Neural crest cell (in vitro differentiated cells): ENCODE measurements around the gene HMCN2. TPM values are rescaled to one million over a fixed set of nuclear protein-coding genes. Genes with fewer than 3 reads are reported as not detected.

Experiments used
- DNase-seq: peaks from one replicate; pipeline ENCODE4 v3.0.0; 2021; ENCODE audit warnings: low read depth, mixed read lengths, low spot score
- H3K27ac Mint-ChIP-seq: one replicate; pipeline ENCODE4 v1.8.0; 2021; ENCODE audit warnings: mild to moderate bottlenecking, mixed read lengths; ENCODE audit not compliant: unreplicated experiment
- H3K27me3 Mint-ChIP-seq: 2 replicates; pipeline ENCODE4 v1.8.0; 2021; ENCODE audit warnings: low read depth, mild to moderate bottlenecking, mixed read lengths
- H3K36me3 Mint-ChIP-seq: 2 replicates; pipeline ENCODE4 v1.8.0; 2021; ENCODE audit warnings: low read depth, mild to moderate bottlenecking, mixed read lengths
- H3K4me1 Mint-ChIP-seq: 2 replicates; pipeline ENCODE4 v1.8.0; 2021; ENCODE audit warnings: mixed read lengths
- H3K4me3 Mint-ChIP-seq: one replicate; pipeline ENCODE4 v1.8.0; 2021; ENCODE audit warnings: mild to moderate bottlenecking, mixed read lengths
- H3K9me3 Mint-ChIP-seq: 2 replicates; pipeline ENCODE4 v1.8.0; 2021; ENCODE audit warnings: mixed read lengths
- total RNA-seq: library from RNA; stranded (reverse); gene quantifications from 2 replicates; pipeline ENCODE4 v1.2.1, GENCODE V29; 2021
- TF ChIP-seq, protein P1 (sequence below): fragments of 200-600 bp; sonication (generic); conservative IDR thresholded peaks from 2 replicates; pipeline ENCODE4 v1.5.0; 2021; ENCODE audit warnings: antibody characterized with exemption, mild to moderate bottlenecking

The HMCN2 gene
- total RNA-seq, 1 donor from 2014 or later, result not detected

DNA sequence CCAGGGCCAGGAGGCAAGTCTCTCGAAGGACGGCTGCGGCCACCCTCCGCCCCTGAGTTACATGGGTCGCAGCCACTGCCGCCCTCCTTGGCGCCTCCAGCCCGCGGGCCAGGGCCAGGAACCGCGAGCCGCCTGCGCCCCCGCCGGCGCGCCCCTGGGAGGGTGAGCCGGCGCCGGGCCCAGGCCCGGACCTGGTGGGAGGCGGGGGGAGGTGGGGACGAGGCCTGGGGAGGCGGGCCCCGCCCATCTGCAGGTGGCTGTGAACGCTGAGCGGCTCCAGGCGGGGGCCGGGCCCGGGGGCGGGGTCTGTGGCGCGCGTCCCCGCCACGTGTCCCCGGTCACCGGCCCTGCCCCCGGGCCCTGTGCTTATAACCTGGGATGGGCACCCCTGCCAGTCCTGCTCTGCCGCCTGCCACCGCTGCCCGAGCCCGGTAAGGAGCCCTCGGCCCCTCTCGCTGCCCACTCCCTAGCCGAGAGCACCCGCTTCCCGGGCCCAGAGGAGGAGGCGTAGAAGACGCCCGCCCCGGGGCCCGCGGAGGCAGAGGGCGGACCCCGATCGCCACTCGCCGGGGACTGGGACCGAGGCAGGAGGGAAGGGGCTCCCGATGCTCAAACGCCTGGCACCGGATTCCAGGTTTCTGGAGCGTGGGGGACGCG, 179.1 kb downstream of the HMCN2 start, which contains the start of gene ASS1:
ASS1 (plus strand) TSS at position 397 of the 657 bp plus-strand sequence. CDS start 7,268 bp downstream, outside the sequence.
- H3K27ac Mint-ChIP-seq, result no peak within 1 kb of the TSS
- H3K4me3 Mint-ChIP-seq, result peak within 1 kb of the TSS; percentile 79
- peaks cover 10% of the 10 kb centered on the region for H3K9me3 Mint-ChIP-seq
- H3K36me3 Mint-ChIP-seq, result no peaks in the 10 kb centered on the region
- peaks cover 44% of the 10 kb centered on the region for H3K27me3 Mint-ChIP-seq
- no peak for DNase-seq
- peaks cover 27% of the 10 kb centered on the region for H3K4me1 Mint-ChIP-seq
- TF ChIP-seq, protein P1, sequence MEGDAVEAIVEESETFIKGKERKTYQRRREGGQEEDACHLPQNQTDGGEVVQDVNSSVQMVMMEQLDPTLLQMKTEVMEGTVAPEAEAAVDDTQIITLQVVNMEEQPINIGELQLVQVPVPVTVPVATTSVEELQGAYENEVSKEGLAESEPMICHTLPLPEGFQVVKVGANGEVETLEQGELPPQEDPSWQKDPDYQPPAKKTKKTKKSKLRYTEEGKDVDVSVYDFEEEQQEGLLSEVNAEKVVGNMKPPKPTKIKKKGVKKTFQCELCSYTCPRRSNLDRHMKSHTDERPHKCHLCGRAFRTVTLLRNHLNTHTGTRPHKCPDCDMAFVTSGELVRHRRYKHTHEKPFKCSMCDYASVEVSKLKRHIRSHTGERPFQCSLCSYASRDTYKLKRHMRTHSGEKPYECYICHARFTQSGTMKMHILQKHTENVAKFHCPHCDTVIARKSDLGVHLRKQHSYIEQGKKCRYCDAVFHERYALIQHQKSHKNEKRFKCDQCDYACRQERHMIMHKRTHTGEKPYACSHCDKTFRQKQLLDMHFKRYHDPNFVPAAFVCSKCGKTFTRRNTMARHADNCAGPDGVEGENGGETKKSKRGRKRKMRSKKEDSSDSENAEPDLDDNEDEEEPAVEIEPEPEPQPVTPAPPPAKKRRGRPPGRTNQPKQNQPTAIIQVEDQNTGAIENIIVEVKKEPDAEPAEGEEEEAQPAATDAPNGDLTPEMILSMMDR, result no peak

DNA sequence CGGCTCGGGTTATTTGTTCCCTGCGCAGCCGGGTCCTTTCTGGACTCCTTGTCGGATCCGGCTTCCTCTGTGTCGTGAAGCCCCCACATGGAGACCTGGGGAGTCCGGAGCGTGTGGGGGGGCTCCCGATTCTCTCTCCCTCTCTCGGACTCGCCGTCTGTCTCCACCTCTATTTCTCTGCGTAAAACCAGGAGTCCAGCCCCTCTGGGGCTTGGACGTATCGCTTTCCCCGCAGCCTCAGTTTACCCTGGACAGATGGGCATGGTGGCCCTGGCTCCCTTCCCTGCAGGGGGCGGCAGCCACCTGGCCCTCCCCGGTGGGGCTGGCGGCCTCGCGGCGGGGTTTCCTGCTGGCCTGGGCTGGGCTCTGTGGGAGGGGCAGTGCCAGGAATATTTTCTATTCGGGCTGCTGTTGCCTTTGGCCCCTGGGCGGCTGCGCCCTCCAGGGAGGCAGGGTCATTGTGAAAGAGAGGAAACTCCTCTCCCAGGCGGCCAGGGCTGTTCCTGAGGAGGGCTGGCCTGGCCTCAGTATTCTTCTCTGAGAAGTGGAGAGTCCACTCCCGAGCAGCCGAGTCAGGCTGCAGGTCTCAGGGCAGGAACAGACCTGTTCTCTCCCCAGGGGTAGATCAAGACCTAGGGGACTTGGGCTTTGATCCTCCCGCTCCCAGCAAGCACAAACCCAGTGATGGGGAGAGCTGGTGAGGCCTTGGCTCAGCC, 179.9 kb downstream of the HMCN2 start:
- TF ChIP-seq, protein P1, result no peak

GRCh38 chr9:130446101-130446861, 180.7 kb downstream of the HMCN2 start:
- H3K4me1 Mint-ChIP-seq, result peaks cover 27% of the 10 kb centered on the region
- TF ChIP-seq, protein P1, result no peak

More for the DNA sequence above, 179.9 kb downstream of the HMCN2 start:
- DNase-seq, result no peak
- Mint-ChIP-seq H3K27me3 (peaks cover 44% of the 10 kb centered on the region), H3K4me3 (peak overlapping the region; percentile 79), H3K27ac (no peak overlapping the region), H3K36me3 (no peaks in the 10 kb centered on the region), H3K9me3 (peaks cover 10% of the 10 kb centered on the region), H3K4me1 (peaks cover 27% of the 10 kb centered on the region)

DNA sequence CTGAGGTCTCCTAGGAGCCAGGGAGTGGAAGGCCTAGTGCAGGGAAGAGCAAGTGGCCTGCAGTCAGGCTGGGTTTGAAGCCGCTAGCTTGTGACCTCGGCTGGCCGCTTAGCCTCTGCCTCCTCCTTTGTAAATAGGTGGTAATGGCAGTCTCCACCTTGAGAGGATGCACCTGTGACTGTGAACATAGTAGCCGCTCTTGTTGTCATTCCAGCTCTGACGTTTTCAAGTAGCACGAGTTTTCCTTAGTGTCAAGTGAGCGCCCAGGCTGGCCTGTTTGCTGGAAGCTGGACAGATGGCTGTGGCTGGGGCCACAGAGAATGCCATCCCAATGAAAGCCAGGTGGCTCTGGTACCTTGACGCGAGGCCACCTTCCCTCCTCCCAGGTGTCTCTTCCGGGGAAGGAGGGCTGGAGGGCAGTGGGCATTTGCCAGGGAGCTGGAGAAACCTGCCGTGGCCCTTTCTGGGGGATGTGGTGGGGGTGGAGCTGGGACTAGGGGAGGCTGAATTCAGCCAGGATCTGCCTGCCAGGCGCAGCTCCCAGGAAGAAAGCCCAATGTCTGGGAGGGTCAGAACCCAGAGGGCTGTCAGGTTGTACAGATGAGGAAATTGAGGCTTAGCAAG, 181.7 kb downstream of the HMCN2 start:
- Mint-ChIP-seq H3K4me1 (peaks cover 27% of the 10 kb centered on the region), H3K27me3 (peaks cover 44% of the 10 kb centered on the region), H3K4me3 (peak overlapping the region; percentile 38), H3K27ac (no peak overlapping the region), H3K36me3 (no peaks in the 10 kb centered on the region), H3K9me3 (no peaks in the 10 kb centered on the region)
- TF ChIP-seq, protein P1, result no peak
- no peak for DNase-seq

More at GRCh38 chr9:130446101-130446861, 180.7 kb downstream of the HMCN2 start:
- DNase-seq, result no peak
- Mint-ChIP-seq H3K9me3 (peaks cover 8% of the 10 kb centered on the region), H3K36me3 (no peaks in the 10 kb centered on the region), H3K27ac (peak overlapping the region; percentile 87), H3K4me3 (peak overlapping the region; percentile 79), H3K27me3 (peaks cover 44% of the 10 kb centered on the region)

DNA sequence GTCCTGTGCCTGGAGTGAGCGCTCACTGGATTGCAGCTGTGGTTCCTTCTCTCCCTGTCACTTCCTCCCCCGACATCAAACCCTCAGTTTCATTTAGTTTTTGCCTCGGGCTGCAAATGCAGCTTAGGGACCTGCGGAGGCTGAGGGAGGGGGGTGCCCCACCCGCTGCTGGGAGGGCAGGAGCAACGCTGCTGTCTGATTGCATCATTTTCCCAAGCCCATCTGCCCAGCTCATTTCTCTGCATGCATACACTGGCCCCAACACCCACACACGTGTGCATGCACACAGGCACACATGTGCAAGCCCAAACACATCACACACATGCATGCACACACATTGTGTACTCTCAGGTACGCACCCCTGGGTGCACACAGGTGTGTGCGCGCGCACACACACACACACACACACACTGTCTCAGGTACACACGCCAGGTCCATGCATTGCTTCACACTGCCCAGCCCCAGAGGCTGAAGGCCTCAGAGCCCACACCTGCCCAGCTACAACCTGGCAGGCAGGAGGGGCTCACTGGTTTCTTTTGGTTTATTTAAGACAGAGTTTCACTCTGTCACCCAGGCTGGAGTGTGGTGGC, 182.6 kb downstream of the HMCN2 start:
- no peaks in the 10 kb centered on the region for H3K9me3 Mint-ChIP-seq
- H3K4me1 Mint-ChIP-seq, result peaks cover 27% of the 10 kb centered on the region
- peak overlapping the region; percentile 61 for H3K4me3 Mint-ChIP-seq
- no peak for DNase-seq
- peaks cover 43% of the 10 kb centered on the region for H3K27me3 Mint-ChIP-seq
- H3K36me3 Mint-ChIP-seq, result no peaks in the 10 kb centered on the region
- TF ChIP-seq, protein P1, result no peak
- H3K27ac Mint-ChIP-seq, result peak overlapping the region; percentile 50
